HG02943 (cell line): ENCODE measurements around the gene CDCA7L.
"Not testable (repeated sequence)": the region's sequence is repeated elsewhere in the genome, so short reads cannot be mapped to it uniquely, and the experiment has no call there.

Source experiments
- ATAC-seq: cut with Tn5 transposase; IDR thresholded peaks from one replicate; pipeline ENCODE4 v1.9.1; 2021; ENCODE audit warnings: mild to moderate bottlenecking, low read depth, moderate library complexity; ENCODE audit not compliant: unreplicated experiment

CDCA7L gene

GRCh38 chr7:21944616-21945453, 864 bp downstream of the CDCA7L start:
- ATAC-seq: no peak

- ATAC-seq: no peak
Measured at GRCh38 chr7:21943436-21943835, 2.3 kb downstream of the CDCA7L start.

GRCh38 chr7:21942955-21943354, 2.7 kb downstream of the CDCA7L start:
- no peak for ATAC-seq

- no peak for ATAC-seq
Measured at GRCh38 chr7:21941611-21942141, 4.0 kb downstream of the CDCA7L start.

GRCh38 chr7:21939858-21940372, 5.8 kb downstream of the CDCA7L start:
- ATAC-seq: no peak

GRCh38 chr7:21939136-21939857, 6.4 kb downstream of the CDCA7L start:
- ATAC-seq: peak; percentile 52

GRCh38 chr7:21938463-21938862, 7.2 kb downstream of the CDCA7L start:
- no peak for ATAC-seq

- ATAC-seq: no peak
Measured at GRCh38 chr7:21934808-21935207, 10.9 kb downstream of the CDCA7L start.

- not testable (repeated sequence) for ATAC-seq
Measured at GRCh38 chr7:21933293-21933692, 12.4 kb downstream of the CDCA7L start.

GRCh38 chr7:21927693-21928092, 18.0 kb downstream of the CDCA7L start:
- ATAC-seq: no peak

GRCh38 chr7:21926448-21926847, 19.3 kb downstream of the CDCA7L start:
- no peak for ATAC-seq

GRCh38 chr7:21923658-21924057, 22.0 kb downstream of the CDCA7L start:
- ATAC-seq: no peak

- no peak for ATAC-seq
Measured at GRCh38 chr7:21922605-21923004, 23.1 kb downstream of the CDCA7L start.

GRCh38 chr7:21920936-21921335, 24.8 kb downstream of the CDCA7L start:
- no peak for ATAC-seq

GRCh38 chr7:21918216-21918615, 27.5 kb downstream of the CDCA7L start:
- ATAC-seq: no peak

GRCh38 chr7:21916629-21917028, 29.1 kb downstream of the CDCA7L start:
- no peak for ATAC-seq

- no peak for ATAC-seq
Measured at GRCh38 chr7:21916176-21916575, 29.5 kb downstream of the CDCA7L start.

GRCh38 chr7:21915140-21915539, 30.6 kb downstream of the CDCA7L start:
- ATAC-seq: no peak

GRCh38 chr7:21914671-21915070, 31.0 kb downstream of the CDCA7L start:
- ATAC-seq: no peak

- no peak for ATAC-seq
Measured at GRCh38 chr7:21912931-21913780, 32.5 kb downstream of the CDCA7L start.
